Body of pancreas (tissue), 4 donors: ENCODE results near the gene TOR4A. TPM values are rescaled to one million over a fixed set of nuclear protein-coding genes. Genes with fewer than 3 reads are reported as not detected.

Source experiments
- ATAC-seq: fragments of 150-250 bp; one replicate; pipeline ENCODE4 v1.9.1; 2016
- DNase-seq, 4 donors: peaks; one replicate each; pipeline ENCODE4 v3.0.0-alpha.2; 2019
- H3K27ac ChIP-seq, 4 donors: fragments of 200-600 bp; sonication (generic); 1 replicate in 3 of 4; 2 replicates in 1 of 4; pipeline versions ENCODE4 v1.5.1 to v1.6.1; 2016 to 2019; ENCODE audit warnings: mild to moderate bottlenecking in 1 of 4, mixed read lengths in 1 of 4, moderate library complexity in 1 of 4
- H3K27me3 ChIP-seq, 2 donors: fragments of 200-600 bp; sonication (generic); one replicate each; pipeline ENCODE4 v1.6.0; 2016; ENCODE audit warnings: mild to moderate bottlenecking in 1 of 2
- H3K36me3 ChIP-seq, 2 donors: fragments of 200-600 bp; sonication (generic); replicated peaks in 1 of 2; 2 replicates each; pipeline ENCODE4 v1.5.1; 2016; ENCODE audit warnings: low read depth in 2 of 2; ENCODE audit not compliant: insufficient read depth in 1 of 2
- H3K4me1 ChIP-seq: fragments of 200-600 bp; sonication (generic); one replicate; pipeline ENCODE4 v1.6.0; 2016
- H3K4me3 ChIP-seq, 2 donors: fragments of 200-600 bp; sonication (generic); 1 replicate in 1 of 2; 2 replicates in 1 of 2; pipeline ENCODE4 v1.5.1; 2016 to 2019
- H3K9me3 ChIP-seq, 3 donors: fragments of 200-600 bp; sonication (generic); 1 replicate in 2 of 3; 2 replicates in 1 of 3; pipeline ENCODE4 v1.5.1; 2016
- POLR2A ChIP-seq, 3 donors: fragments of 450-650 bp; IDR thresholded peaks; one replicate each; pipeline ENCODE4 v1.6.1; 2016; ENCODE audit warnings: antibody characterized with exemption in 3 of 3, mild to moderate bottlenecking in 2 of 3
- WGBS, 2 donors: methylation state at CpG; one replicate each; pipeline ENCODE4 v1.1.5; 2017; 5-methylcytosine and 5-hydroxymethylcytosine counted together
- intact Hi-C: fragments of 100-400 bp; cut with DNase I; formaldehyde crosslinking; loops from one replicate; pipeline ENCODE4 v1.15.1; 2023
- total RNA-seq, 2 donors: library from RNA; depleted of rRNA; stranded (reverse); fragments of >200 nt; gene quantifications; one replicate each; pipeline ENCODE4 v1.1.0, GENCODE V29; 2016
- TF ChIP-seq, protein P1 (sequence below), 7 experiments: fragments of 450-650 bp in 4 of 7; fragments of 200-600 bp in 3 of 7; sonication (generic) in 3 of 7; IDR thresholded peaks; one replicate each; pipeline ENCODE4 v1.5.1; 2016 to 2019; ENCODE audit warnings: antibody characterized with exemption in 7 of 7

TOR4A gene
- total RNA-seq, 2 donors from 2014 or later = 9.9 to 12.2 TPM

DNA sequence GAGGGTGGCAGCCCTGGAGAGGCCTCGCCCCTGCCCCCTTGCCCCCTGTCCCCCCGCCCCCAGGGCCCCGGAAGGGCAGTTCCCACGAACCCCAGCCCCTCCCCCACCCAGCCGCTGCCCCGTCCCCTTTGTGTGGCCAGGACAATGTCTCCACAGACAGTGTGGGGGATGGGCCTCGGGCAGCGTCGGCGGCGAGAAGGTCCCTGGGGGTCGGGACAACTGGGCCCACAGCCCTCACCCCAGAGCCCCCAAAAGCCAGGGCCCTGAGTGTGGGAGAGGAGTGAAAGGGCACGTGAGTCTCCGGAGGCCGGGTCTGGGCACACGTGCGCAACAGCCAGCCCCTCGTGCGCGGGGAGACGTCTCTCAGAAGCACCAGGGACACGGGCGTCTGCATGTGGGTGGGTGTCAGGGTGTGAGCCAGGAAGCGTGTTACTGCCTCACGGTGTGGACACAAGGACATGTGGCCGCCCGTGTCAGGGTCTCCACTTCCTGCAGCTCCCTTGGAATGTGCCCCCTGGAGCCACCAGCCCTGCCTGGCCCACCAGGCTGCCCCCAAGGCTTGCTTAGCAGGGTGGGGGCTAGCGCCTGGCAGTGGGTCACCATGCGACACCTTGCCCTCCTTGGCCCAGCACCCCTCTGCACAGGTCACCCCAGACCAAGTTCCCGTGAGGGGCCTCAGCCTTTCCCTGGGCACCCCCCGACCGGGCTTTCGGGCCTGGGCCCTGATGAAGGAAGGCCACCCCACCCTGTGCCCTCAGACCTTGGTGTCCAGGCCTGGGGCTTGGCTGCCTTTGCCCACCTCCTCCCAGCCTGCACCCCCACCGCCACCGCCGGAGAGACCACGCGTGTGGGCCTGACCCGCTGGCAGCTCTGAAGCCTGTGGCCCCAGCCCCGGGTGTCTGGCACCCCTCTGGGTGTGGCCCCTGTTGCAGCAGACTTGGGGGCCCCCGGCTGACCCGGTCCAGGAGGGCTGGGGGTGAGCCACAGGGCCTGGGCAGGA lies 37.3 kb downstream of the TOR4A start:
- intact Hi-C loops = loop anchor here (10.0 kb wide), 1 partner anchor 100 kb away; no protein-coding TSS in a partner anchor
- H3K27ac ChIP-seq = peak overlapping the region; percentile 39 to 100 (median 74)
- no peaks in the 10 kb centered on the region for H3K27me3 ChIP-seq
- H3K4me3 ChIP-seq = no peak overlapping the region
- no peak for ATAC-seq
- no peaks in the 10 kb centered on the region for H3K36me3 ChIP-seq
- peaks cover 83% of the 10 kb centered on the region for H3K4me1 ChIP-seq
- WGBS, 2 donors = 68 to 85% methylated on average over 12 to 28 of the region's 42 CpGs
- H3K9me3 ChIP-seq = no peaks in the 10 kb centered on the region
- no peak for TF ChIP-seq POLR2A (IDR thresholded peaks at IDR 0.05)
- TF ChIP-seq, protein P1, sequence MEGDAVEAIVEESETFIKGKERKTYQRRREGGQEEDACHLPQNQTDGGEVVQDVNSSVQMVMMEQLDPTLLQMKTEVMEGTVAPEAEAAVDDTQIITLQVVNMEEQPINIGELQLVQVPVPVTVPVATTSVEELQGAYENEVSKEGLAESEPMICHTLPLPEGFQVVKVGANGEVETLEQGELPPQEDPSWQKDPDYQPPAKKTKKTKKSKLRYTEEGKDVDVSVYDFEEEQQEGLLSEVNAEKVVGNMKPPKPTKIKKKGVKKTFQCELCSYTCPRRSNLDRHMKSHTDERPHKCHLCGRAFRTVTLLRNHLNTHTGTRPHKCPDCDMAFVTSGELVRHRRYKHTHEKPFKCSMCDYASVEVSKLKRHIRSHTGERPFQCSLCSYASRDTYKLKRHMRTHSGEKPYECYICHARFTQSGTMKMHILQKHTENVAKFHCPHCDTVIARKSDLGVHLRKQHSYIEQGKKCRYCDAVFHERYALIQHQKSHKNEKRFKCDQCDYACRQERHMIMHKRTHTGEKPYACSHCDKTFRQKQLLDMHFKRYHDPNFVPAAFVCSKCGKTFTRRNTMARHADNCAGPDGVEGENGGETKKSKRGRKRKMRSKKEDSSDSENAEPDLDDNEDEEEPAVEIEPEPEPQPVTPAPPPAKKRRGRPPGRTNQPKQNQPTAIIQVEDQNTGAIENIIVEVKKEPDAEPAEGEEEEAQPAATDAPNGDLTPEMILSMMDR (IDR thresholded peaks at IDR 0.05) = no peak
- DNase-seq = peak in 3 of 4 donors; percentile 19 to 37 (median 30)

DNA sequence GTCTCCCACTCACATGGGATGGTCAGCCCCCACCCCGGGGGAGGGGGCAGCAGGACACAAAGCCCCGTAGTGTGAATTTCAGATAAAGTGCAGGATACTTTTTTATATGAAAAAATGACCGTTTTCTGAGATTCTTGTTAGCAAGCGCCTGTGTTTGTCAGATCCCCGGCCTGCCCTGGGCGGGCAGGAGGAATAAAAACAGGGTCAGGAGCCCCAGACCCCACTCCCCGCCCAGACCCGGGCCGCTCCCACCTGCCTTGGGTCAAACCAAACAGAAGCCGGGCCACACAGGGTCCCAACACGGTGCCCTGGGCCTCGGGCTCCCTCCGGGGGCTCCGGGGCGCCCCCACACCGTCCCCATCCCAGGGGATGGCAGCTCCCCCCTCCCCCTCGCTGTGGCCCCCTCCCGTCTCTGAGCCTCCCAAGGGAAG lies 38.1 kb downstream of the TOR4A start:
- no peaks in the 10 kb centered on the region for H3K9me3 ChIP-seq
- intact Hi-C loops = loop anchor here (10.0 kb wide), 1 partner anchor 99 kb away; no protein-coding TSS in a partner anchor
- no peak overlapping the region for H3K4me3 ChIP-seq
- no peaks in the 10 kb centered on the region for H3K27me3 ChIP-seq
- DNase-seq (peak in 1 of 4 donors; percentile 16), ATAC-seq (no peak)
- H3K36me3 ChIP-seq = no peaks in the 10 kb centered on the region
- TF ChIP-seq, protein P1 (IDR thresholded peaks at IDR 0.05) = no peak
- TF ChIP-seq POLR2A (IDR thresholded peaks at IDR 0.05) = no peak
- peak overlapping the region in 3 of 4 donors; percentile 50 to 100 (median 99) for H3K27ac ChIP-seq
- WGBS, 2 donors = 44 to 46% methylated on average over 10 of the region's 18 CpGs
- H3K4me1 ChIP-seq = peaks cover 76% of the 10 kb centered on the region

DNA sequence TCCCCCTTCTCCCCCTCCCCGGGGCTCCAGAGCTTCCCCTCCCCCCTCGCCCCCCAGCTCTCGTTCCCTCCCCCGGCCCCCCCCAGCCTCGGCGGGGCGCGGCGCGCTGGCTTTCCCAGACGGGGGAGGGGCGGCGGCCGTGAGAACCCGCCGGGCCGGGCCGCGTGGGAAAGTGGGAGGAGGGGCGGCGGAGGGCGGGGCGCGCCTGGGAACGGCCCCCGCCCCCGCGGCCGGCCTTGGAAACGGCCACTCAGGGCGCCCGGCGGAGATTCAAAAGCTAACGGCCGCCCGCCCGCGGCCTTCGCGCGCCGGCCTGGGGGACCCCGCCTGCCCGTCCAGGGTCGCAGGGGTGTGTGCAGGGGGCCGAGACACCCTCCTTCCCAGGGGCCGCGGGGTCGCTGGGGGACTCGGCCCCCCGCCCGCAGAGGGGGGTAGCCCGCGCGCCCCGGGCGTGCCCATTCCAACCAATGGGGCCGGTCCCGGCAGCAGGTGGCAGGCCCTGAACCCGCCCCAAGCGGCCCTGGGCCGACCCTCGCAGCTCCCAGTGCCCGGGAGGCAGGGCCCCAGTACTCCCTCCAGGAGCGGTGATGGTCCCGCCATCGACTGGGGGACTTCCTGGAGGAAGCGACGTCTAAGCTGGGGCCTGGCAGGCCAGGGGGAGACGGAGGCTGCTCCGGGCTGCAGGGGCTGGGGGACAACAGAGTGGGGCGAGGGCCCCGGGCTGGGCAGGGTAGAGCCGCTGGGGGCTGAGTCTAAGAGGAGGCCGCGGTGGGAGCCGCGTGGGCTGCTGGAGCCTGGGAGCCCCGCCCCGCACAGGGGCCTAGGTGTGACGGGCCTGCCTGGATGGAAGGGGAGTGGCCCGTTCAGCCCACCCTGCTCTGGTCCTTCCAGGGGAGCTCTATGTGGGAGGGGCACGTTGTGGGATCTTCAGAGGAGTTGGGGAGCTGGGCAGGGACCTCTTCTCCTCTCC lies 38.8 kb downstream of the TOR4A start:
- 6 to 18% methylated on average over 14 to 23 of the region's 83 CpGs for WGBS, 2 donors
- H3K27ac ChIP-seq = peak overlapping the region in 3 of 4 donors; percentile 50 to 100 (median 99)
- H3K27me3 ChIP-seq = no peaks in the 10 kb centered on the region
- H3K4me3 ChIP-seq = no peak overlapping the region
- H3K4me1 ChIP-seq = peaks cover 69% of the 10 kb centered on the region
- ATAC-seq (peak; percentile 3), DNase-seq (peak; percentile 66 to 80 (median 74))
- intact Hi-C loops = loop anchor here (10.0 kb wide), 1 partner anchor 99 kb away; no protein-coding TSS in a partner anchor
- H3K9me3 ChIP-seq = no peaks in the 10 kb centered on the region
- no peaks in the 10 kb centered on the region for H3K36me3 ChIP-seq
- TF ChIP-seq, protein P1 (IDR thresholded peaks at IDR 0.05) = no peak
- TF ChIP-seq POLR2A (IDR thresholded peaks at IDR 0.05) = no peak

DNA sequence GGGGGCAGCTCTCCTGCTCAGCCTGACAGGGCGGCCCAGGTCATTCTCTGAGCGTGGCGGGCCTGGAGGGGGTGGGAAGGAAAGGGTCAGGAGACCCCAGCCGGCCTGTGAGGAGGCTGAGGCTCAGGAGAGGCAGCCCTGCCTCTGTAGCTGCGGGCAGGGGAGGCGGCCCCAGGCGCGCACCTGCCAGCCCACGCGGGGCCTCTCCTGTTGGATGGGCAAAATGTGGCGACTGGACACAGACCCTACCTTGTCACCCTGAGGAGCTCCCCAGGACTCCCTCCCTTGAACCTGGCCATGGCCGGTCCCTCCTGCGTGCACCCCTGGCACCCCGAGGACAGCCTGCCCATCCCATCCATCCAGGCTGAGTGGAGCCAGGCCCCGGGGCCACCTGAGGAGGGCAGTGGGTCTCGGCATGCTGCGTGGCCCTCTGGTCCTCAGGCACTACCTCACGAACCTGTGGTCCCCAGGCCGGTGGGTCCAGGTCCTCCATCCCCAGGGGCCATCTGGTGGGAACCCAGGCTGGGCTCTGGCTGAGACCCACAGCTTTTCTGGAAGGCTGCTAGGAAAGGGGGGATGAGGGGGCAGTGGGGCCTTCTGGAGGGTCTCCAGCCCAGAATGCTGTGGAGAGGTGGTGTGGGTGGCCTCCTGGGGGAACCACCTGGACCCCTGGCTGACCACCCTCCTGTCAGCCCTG lies 39.6 kb downstream of the TOR4A start:
- DNase-seq = no peak
- peak overlapping the region in 1 of 4 donors; percentile 100 for H3K27ac ChIP-seq

More for the DNA sequence above, 39.6 kb downstream of the TOR4A start:
- Histone ChIP-seq H3K9me3 (no peaks in the 10 kb centered on the region), H3K36me3 (no peaks in the 10 kb centered on the region), H3K4me3 (no peak overlapping the region), H3K27me3 (no peaks in the 10 kb centered on the region), H3K4me1 (peaks cover 60% of the 10 kb centered on the region)
- intact Hi-C loops = loop anchor here (10.0 kb wide), 1 partner anchor 98 kb away; no protein-coding TSS in a partner anchor
- ATAC-seq = no peak
- 50 to 90% methylated on average over 1 to 16 of the region's 19 CpGs for WGBS, 2 donors
- TF ChIP-seq, protein P1 (IDR thresholded peaks at IDR 0.05) = no peak
- no peak for TF ChIP-seq POLR2A (IDR thresholded peaks at IDR 0.05)
